MCF 10A (cell line): ENCODE results near the gene PDGFB. TPM values are rescaled to one million over a fixed set of nuclear protein-coding genes. Genes with fewer than 3 reads are reported as not detected.

Source experiments
- BruUV-seq: library from RNA; stranded (reverse); fragments of 400-500 nt; replicated peaks from 2 replicates; lab custom pipeline; 2021; lab: Mats Ljungman, UMichigan
- CTCF ChIA-PET: fragments of 300-600 bp; sonication (Branson Sonifier 250); formaldehyde crosslinking; extraction: SDS; loops from one replicate; lab custom pipeline; 2021; ENCODE audit warnings: antibody characterized with exemption, inconsistent platforms; lab: Yijun Ruan, JAX
- POLR2A ChIA-PET: fragments of 300-600, 350-650 bp; sonication (Branson Sonifier 250); formaldehyde crosslinking; extraction: SDS; loops from one replicate; lab custom pipeline; 2020; ENCODE audit warnings: antibody characterized with exemption, inconsistent platforms; lab: Yijun Ruan, JAX
- DNase-seq: peaks from one replicate; pipeline ENCODE4 v3.0.0-alpha.2; 2018; ENCODE audit not compliant: unreplicated experiment
- H3K27ac Mint-ChIP-seq: one replicate; pipeline ENCODE4 v1.8.0; 2022; ENCODE audit warnings: mild to moderate bottlenecking, low read depth, mixed read lengths; ENCODE audit not compliant: unreplicated experiment
- H3K27me3 Mint-ChIP-seq: one replicate; pipeline ENCODE4 v1.8.0; 2022; ENCODE audit warnings: mixed read lengths; ENCODE audit not compliant: insufficient read depth, unreplicated experiment
- H3K36me3 Mint-ChIP-seq: one replicate; pipeline ENCODE4 v1.8.0; 2022; ENCODE audit warnings: mild to moderate bottlenecking, moderate library complexity, mixed read lengths; ENCODE audit not compliant: insufficient read depth, unreplicated experiment
- H3K4me1 Mint-ChIP-seq: one replicate; pipeline ENCODE4 v1.8.0; 2022; ENCODE audit warnings: mixed read lengths; ENCODE audit not compliant: insufficient read depth, unreplicated experiment
- H3K4me3 Mint-ChIP-seq: one replicate; pipeline ENCODE4 v1.8.0; 2022; ENCODE audit warnings: mild to moderate bottlenecking, moderate library complexity, mixed read lengths; ENCODE audit not compliant: unreplicated experiment
- H3K9me3 Mint-ChIP-seq: one replicate; pipeline ENCODE4 v1.8.0; 2022; ENCODE audit warnings: mixed read lengths; ENCODE audit not compliant: unreplicated experiment
- intact Hi-C: fragments of 100-400 bp; cut with micrococcal nuclease; formaldehyde crosslinking; loops from 2 replicates; pipeline ENCODE4 v1.14.1; 2022
- total RNA-seq: library from RNA; stranded (reverse); gene quantifications from 2 replicates; pipeline ENCODE4 v1.2.3, GENCODE V29; 2022
- TF ChIP-seq, protein P1 (sequence below): fragments of 200-600 bp; IDR thresholded peaks from one replicate; pipeline ENCODE4 v1.8.0; 2022; ENCODE audit warnings: antibody characterized with exemption, mild to moderate bottlenecking; ENCODE audit not compliant: unreplicated experiment

PDGFB gene
- total RNA-seq, 1 experiment from 2014 or later: 0.37 TPM

GRCh38 chr22:39176714-39177455 lies 67.9 kb downstream of the PDGFB start:
- no TSS peak for BruUV-seq
- Mint-ChIP-seq H3K9me3 (no peaks in the 10 kb centered on the region), H3K4me3 (no peak overlapping the region), H3K27ac (no peak overlapping the region), H3K36me3 (peaks cover 6% of the 10 kb centered on the region), H3K4me1 (peaks cover 40% of the 10 kb centered on the region), H3K27me3 (no peaks in the 10 kb centered on the region)
- no peak for DNase-seq
- POLR2A ChIA-PET: interaction anchor here (0.7 to 6.0 kb wide), 5 partner anchors 14 to 140 kb away, joined by 3 to 53 read pairs (median 4); partner anchors contain the start of gene RPL3
- intact Hi-C loops: loop anchor here (10.0 kb wide), 1 partner anchor 348 kb away; the partner anchor contains the start of gene ATF4
- CTCF ChIA-PET: interaction anchor here (11.9 kb wide), 1 partner anchor 138 kb away, joined by 256 read pairs; the partner anchor contains the start of gene RPL3
- TF ChIP-seq, protein P1, sequence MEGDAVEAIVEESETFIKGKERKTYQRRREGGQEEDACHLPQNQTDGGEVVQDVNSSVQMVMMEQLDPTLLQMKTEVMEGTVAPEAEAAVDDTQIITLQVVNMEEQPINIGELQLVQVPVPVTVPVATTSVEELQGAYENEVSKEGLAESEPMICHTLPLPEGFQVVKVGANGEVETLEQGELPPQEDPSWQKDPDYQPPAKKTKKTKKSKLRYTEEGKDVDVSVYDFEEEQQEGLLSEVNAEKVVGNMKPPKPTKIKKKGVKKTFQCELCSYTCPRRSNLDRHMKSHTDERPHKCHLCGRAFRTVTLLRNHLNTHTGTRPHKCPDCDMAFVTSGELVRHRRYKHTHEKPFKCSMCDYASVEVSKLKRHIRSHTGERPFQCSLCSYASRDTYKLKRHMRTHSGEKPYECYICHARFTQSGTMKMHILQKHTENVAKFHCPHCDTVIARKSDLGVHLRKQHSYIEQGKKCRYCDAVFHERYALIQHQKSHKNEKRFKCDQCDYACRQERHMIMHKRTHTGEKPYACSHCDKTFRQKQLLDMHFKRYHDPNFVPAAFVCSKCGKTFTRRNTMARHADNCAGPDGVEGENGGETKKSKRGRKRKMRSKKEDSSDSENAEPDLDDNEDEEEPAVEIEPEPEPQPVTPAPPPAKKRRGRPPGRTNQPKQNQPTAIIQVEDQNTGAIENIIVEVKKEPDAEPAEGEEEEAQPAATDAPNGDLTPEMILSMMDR: no peak

DNA sequence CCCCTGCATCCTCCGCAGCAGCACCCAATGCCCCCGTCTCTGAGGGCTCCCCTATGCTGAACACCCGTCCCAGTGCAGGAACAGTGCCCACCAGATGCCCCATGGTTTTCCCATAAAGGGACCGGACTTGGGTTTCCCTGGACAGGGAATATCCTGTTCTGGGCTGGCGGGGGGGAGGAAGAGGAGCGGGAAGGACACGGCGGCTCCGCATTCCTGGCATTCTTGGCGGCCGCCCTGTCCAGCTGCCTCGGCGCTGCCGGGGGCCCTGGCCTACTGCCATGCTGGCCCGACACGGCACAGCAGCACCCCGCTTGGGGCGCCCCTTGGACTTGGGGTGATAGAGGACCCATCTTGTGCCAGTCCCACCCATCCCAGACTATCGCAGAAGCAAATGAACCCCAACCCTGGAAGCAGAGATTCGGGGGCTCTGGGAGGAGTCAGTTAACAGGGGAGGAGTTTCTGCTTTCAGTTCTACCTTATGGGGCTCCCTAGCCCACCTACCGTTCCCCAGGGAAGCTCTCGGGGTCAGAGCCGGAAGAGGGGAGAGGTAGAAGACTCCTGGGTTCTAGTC lies 68.6 kb downstream of the PDGFB start:
- peak; percentile 67 for DNase-seq
- peaks cover 42% of the 10 kb centered on the region for H3K4me1 Mint-ChIP-seq
- CTCF ChIA-PET: interaction anchor here (0.5 to 11.9 kb wide), 2 partner anchors 138 to 262 kb away, joined by 4 to 256 read pairs; partner anchors contain the start of gene RPL3
- BruUV-seq: no TSS peak
- TF ChIP-seq, protein P1: no peak
- POLR2A ChIA-PET: interaction anchor here (0.8 to 6.0 kb wide), 7 partner anchors 29 to 344 kb away, joined by 3 to 53 read pairs (median 5); partner anchors contain the start of genes ATF4 and RPL3
- intact Hi-C loops: loop anchor here (10.0 kb wide), 1 partner anchor 349 kb away; the partner anchor contains the start of gene ATF4
- no peaks in the 10 kb centered on the region for H3K27me3 Mint-ChIP-seq
- peaks cover 6% of the 10 kb centered on the region for H3K36me3 Mint-ChIP-seq
- no peak overlapping the region for H3K27ac Mint-ChIP-seq
- no peak overlapping the region for H3K4me3 Mint-ChIP-seq
- no peaks in the 10 kb centered on the region for H3K9me3 Mint-ChIP-seq

DNA sequence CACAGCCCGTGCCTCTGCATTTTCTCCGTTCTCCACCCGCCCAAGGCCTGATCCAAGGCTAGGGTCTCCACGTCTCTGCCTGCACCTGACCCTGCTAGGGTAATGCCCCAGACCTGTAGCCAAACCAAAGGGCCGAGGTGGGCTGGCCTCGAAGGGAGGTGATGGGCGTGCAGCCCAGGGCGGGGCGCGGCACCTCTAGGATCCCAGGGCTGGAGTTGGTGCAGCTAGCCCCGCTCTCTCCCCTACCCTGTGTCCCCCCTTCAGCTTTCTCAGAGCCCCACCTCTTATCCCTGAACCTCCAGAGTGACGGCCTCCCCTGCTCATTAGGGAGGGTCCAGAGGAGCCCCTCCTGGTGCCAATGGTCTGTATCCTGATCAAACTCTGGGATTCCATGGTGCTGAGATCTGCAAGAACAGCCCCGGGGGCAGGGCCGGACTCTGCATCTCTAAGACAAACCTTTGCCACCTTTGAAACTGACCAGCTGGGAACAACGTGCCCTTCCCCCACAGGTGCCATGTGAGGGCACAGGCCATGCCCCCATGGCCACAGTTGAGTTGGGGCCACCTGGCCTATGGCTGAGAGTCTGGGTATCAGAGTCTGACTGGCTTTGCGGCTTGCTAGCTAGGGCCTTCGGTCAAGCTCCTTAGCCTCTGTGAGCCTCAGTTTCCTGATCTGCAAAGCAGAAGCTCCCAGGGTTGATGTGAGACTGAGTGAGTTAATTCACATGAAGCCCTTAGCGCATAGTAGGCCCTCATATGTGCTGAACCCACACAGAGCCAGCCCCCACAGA lies 69.2 kb downstream of the PDGFB start:
- no peaks in the 10 kb centered on the region for H3K27me3 Mint-ChIP-seq
- intact Hi-C loops: loop anchor here (10.0 kb wide), 1 partner anchor 349 kb away; the partner anchor contains the start of gene ATF4
- POLR2A ChIA-PET: interaction anchor here (0.6 to 6.0 kb wide), 8 partner anchors 30 to 345 kb away, joined by 3 to 53 read pairs (median 5); partner anchors contain the start of genes ATF4 and RPL3
- DNase-seq: peak; percentile 25
- no peak overlapping the region for H3K4me3 Mint-ChIP-seq
- no peaks in the 10 kb centered on the region for H3K9me3 Mint-ChIP-seq
- H3K27ac Mint-ChIP-seq: no peak overlapping the region
- BruUV-seq: no TSS peak
- peaks cover 6% of the 10 kb centered on the region for H3K36me3 Mint-ChIP-seq
- peaks cover 47% of the 10 kb centered on the region for H3K4me1 Mint-ChIP-seq
- CTCF ChIA-PET: interaction anchor here (0.5 to 11.9 kb wide), 3 partner anchors 130 to 263 kb away, joined by 3 to 256 read pairs (median 4); partner anchors contain the start of gene RPL3
- TF ChIP-seq, protein P1: no peak
